ENCODE data around the gene TP53I11.

TP53I11 gene

DNA sequence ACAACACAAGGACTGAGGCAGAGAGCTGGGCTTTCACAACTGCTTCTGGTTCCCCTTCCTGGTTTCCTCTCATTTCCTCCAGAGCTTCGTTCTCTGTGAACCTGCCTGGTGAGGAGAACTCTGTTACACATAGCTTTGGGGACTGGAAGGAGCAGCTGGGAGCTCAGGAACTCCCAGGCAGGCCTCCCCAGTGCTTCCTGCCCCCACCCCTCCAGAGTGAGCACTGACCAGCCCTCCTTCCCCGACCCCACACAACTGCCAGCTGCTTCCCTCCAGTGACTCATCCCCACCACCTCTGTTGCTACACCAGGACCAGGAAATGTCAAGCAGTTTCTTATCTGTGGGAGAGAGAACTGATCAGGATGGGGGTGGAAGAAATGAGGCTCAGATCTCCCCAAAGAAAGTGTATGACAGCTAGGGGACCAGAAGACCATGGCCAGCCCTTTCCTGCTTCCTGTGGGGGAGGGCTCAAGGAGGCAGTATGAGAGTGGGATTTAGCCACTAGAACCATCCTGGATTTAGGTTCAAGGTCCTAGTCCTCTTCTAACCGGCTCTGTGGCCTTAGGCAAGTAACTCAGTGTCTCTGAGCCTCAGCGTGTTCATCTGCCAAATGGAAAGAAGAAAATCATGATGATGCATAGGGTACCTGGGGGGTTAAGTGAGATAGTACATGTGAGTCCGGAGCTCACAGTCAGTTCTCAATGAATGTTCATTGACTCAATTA is 4.5 kb upstream of the TP53I11 start:
- no peak for DNase-seq

DNA sequence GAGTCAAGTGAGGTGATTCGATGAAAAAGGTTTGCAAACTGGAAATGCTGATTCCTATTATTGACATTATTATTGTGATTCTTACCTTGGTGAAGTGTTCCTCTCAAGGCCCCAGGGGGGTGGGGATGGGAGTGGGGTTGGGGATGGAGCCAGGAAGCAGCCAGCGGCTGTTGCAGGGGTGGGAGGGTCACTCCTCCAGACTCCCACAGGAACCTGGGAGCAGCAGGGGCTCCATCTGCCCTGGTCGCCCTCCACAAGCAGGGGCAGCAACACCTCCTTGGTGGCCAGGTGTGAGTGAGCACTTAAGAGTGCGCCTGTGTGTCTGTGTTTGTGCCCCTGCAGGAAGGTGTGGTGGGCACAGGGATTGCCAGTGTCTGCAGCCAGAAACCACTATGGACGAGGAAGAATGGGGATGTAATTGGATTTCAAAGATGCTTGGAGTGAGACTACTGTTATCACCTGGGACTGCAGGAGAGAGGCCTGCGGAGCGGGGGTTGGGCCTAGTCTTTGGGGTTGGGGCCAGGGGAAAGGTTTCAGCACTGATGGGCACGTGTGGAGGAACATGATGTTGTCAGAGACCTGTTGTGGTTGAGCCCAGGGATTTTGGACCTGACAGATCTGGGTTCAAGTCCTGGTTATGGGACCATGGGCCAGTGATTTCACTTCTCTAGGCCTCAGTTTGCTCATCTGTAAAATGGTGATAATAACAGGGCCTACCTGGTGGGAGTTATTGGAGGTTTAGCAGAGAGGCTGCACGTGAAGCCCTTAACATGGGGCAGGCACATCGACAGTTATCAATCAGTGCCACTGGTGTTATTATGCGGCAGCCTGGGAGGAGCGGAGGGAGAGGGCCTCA is 3.6 kb upstream of the TP53I11 start:
- no peak for DNase-seq

- no peak for DNase-seq
These were observed 2.0 kb upstream of the TP53I11 start for GRCh38 chr11:44952500-44953260.

- no peak for DNase-seq
These were observed 1.4 kb upstream of the TP53I11 start for GRCh38 chr11:44952082-44952481.

- DNase-seq, result peak; percentile 44
These were observed 555 bp downstream of the TP53I11 start for GRCh38 chr11:44950031-44950624.

- peak; percentile 47 for DNase-seq
These were observed 1.3 kb downstream of the TP53I11 start for GRCh38 chr11:44949160-44950030.

DNA sequence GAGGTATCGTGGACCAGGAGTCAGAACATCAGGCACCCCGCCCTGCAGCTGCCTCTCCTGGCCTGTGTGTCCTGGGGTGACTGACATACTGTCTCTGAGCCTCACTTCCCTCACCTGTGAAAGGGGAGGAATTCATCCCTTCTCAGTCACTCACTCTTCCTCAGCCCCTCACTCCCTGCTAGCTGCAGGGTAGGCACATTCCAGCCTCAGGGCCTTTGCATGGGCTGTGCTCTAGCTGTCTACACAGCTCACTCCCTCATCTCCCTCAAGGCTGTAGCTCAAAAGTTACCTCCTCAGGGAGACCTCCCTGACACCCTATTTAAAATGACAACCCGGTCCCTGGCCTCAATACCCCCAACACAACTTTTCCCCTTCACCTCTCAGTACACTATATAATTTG is 2.5 kb downstream of the TP53I11 start:
- no peak for DNase-seq

DNA sequence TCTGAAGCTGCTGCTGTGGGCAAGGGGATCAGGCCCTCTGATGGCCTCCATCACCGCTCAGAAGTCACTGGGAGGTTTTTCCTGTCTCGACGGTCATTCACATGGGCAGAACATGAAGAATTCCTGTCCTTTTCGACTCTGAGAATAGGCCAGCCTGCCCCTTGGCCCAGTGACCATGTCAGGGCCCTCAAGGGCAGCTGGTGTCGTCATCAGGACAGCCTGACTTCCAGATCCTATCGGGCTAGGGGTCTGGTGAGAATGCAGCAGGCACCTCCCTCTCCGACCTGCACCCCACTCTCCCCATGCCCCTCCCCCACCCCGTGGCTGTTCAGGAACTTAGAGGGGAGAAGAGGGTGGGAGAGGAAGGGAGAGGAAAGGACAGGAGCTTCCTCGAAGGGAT is 3.6 kb downstream of the TP53I11 start:
- no peak for DNase-seq

GRCh38 chr11:44946263-44946662 is 4.4 kb downstream of the TP53I11 start:
- no peak for DNase-seq

DNA sequence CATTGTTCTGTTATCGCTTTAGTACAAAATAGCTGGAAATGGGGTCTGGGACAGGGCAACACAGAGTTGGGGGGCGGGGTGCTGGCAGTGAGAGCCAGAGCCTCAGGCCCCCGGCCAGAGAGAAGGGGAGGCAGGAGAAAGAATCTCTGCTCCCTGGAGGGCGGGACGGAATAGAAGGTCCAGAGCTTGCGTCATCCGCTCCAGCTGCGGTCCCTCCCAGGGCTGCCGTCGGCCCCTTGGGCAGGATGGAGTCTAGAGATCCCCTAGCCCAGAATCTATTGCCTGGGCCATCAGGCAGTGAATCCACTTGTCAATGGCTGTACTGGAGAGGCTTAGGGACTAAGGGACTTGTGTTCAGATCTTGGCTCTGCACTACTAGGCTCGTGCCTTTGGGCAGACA is 5.0 kb downstream of the TP53I11 start:
- no peak for DNase-seq

- no peak for DNase-seq
These were observed 5.8 kb downstream of the TP53I11 start for GRCh38 chr11:44944853-44945235.

- DNase-seq, result no peak
These were observed 6.4 kb downstream of the TP53I11 start for GRCh38 chr11:44944181-44944852.

DNA sequence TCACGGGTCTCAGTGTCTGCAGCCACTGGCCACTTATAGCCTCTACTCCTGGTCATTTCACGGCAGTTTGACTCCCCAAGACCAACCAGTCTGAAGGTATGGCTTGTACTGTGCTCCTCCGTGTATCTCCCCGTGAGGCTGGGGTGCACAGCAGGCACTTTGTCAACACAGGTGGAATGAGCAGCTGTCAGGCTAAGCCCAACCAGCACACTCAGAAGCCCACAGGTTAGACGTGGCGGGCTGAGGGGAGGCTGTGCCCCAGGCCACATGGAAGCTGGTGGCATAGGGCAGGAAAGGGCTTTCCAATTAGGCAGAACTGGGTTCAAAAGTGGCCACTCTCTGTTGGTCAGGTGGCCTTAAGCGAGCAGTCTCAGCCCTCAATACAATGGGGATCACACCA is 7.0 kb downstream of the TP53I11 start:
- no peak for DNase-seq

- DNase-seq, result no peak
These were observed 7.6 kb downstream of the TP53I11 start for GRCh38 chr11:44943118-44943517.

- no peak for DNase-seq
These were observed 8.4 kb downstream of the TP53I11 start for GRCh38 chr11:44942029-44942955.

GRCh38 chr11:44941259-44942021 is 9.2 kb downstream of the TP53I11 start:
- DNase-seq, result no peak

DNA sequence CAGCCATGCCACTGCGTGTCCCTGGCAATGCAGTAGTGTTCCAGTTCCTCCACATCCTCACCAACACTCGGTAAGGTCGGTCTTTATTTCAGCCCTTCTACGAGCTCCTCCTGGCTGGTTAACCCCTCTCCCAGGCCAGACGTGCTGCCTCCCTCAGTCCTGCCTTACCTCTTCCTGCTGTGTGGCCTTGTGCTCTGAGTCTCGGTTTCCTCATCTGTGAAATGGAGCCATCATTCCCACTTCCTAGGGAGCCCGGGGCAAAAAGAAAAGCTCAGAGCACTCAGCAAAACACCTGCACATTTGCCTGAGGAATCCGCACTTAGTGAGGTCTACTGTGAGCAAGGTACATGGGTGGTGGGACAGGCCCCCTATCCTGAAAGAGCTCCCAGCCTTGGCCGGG is 9.8 kb downstream of the TP53I11 start:
- no peak for DNase-seq

GRCh38 chr11:44940404-44940803 is 10.3 kb downstream of the TP53I11 start:
- no peak for DNase-seq

DNA sequence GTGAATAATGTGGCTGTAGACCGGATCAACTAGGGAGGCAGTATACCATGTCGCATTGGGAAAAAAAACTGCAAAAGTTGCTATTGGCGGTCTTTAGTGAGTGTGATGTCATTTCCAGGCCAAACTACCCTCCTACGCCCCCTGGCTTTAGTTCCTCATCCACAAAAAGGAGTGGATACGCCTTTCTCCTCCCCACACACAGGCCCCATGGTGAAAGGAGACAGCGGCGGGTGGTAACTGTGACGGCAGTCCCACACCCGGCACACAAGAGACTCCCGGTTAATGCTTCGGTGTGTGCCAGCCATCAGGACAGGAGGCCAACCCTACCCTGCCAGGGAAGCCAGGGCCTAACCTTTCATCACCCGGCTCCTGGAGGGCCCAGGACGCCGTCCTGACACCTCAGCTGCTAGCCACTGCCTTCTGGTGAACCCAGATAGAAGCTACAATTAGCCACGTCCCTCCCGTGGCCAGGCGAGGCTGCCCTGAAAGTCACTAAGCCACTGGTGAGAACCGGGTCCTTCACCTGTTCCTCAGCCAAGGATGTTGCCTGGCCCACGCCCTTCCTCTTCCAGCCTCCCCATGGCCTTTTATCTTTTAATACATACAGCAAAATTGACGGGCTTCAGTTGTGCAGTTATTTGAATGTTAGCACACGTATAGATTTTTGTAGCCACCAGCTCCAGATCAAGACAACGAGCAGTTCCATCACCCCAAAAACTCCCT is 10.8 kb downstream of the TP53I11 start:
- DNase-seq, result no peak

Data from CD4-positive, alpha-beta T cell treated with Interleukin-17A for 4 hours (primary cell).